HepG2 (cell line): ENCODE results near the gene PAK6. TPM values are rescaled to one million over a fixed set of nuclear protein-coding genes. Genes with fewer than 3 reads are reported as not detected.

Experiments used
- ASH2L ChIP-seq: fragments of 300-600, 200-600 bp; sonication (generic); IDR thresholded peaks from 2 replicates; pipeline ENCODE4 v1.7.0; 2017; ENCODE audit warnings: low read depth, mild to moderate bottlenecking, moderate library complexity, mixed read lengths, low read length; ENCODE audit not compliant: insufficient read length
- FOXO1 ChIP-seq: sonication (generic); formaldehyde crosslinking; IDR thresholded peaks from 2 replicates; pipeline ENCODE4 v1.4.0; 2020; ENCODE audit warnings: missing genetic modification reagents
- HMGXB4 ChIP-seq, 2 experiments: sonication (generic) in 1 of 2; formaldehyde crosslinking in 1 of 2; IDR thresholded peaks; 2 replicates each; pipeline versions ENCODE4 v1.4.0 to v1.6.1; 2018 to 2020; ENCODE audit warnings: missing genetic modification reagents in 2 of 2, borderline replicate concordance in 1 of 2, low read depth in 1 of 2, mild to moderate bottlenecking in 1 of 2, missing biosample characterization in 1 of 2
- MATR3 ChIP-seq: sonication (generic); formaldehyde crosslinking; IDR thresholded peaks from 2 replicates; pipeline ENCODE4 v1.4.0; 2020; ENCODE audit warnings: missing genetic modification reagents
- POGZ ChIP-seq: sonication (generic); formaldehyde crosslinking; IDR thresholded peaks from 2 replicates; pipeline ENCODE4 v1.4.0; 2020; ENCODE audit warnings: mild to moderate bottlenecking, missing genetic modification reagents
- SP5 ChIP-seq: IDR thresholded peaks from 2 replicates; pipeline ENCODE4 v1.6.1; 2016; ENCODE audit warnings: low read depth, borderline replicate concordance
- U2AF2 ChIP-seq: fragments of 200-400 bp; formaldehyde crosslinking; IDR thresholded peaks from 2 replicates; pipeline ENCODE4 v1.6.1; 2017; ENCODE audit warnings: low read depth, mild to moderate bottlenecking, low read length
- XRCC5 ChIP-seq: fragments of 200-400 bp; formaldehyde crosslinking; optimal IDR thresholded peaks from 2 replicates; pipeline ENCODE3; 2017; ENCODE audit warnings: mild to moderate bottlenecking, low read length
- ZNF160 ChIP-seq: sonication (generic); formaldehyde crosslinking; IDR thresholded peaks from 2 replicates; pipeline ENCODE4 v1.8.0; 2022; ENCODE audit warnings: mild to moderate bottlenecking, inconsistent platforms, missing genetic modification reagents
- ZNF646 ChIP-seq: sonication (generic); formaldehyde crosslinking; IDR thresholded peaks from 2 replicates; pipeline ENCODE4 v1.9.0; 2021; ENCODE audit warnings: mild to moderate bottlenecking, missing genetic modification reagents
- ZNF782 ChIP-seq: sonication (generic); formaldehyde crosslinking; IDR thresholded peaks from 2 replicates; pipeline ENCODE4 v1.4.0; 2020; ENCODE audit warnings: missing genetic modification reagents, mild to moderate bottlenecking, borderline replicate concordance
- polyA plus RNA-seq, 8 experiments: library from polyadenylated mRNA; depleted of rRNA in 3 of 8; stranded (reverse) in 7 of 8; unstranded in 1 of 8; fragments of >200 nt; fragmentation: Illumina TruSeq in 4 of 8; extraction: Trizol in 4 of 8; gene quantifications; 2 replicates each; pipeline versions ENCODE4 v1.2.1 to v1.2.3, GENCODE V29; 2011 to 2016; ENCODE audit warnings: low read depth in 4 of 8, missing spikeins in 1 of 8, mixed read lengths in 1 of 8; ENCODE audit not compliant: insufficient read depth in 1 of 8
- total RNA-seq, 5 experiments: library from RNA; depleted of rRNA; stranded (reverse); fragments of >200 nt; fragmentation: Illumina TruSeq; extraction: Trizol; gene quantifications; 2 replicates each; pipeline ENCODE4 v1.2.3, GENCODE V29; 2016; ENCODE audit warnings: low read depth in 1 of 5
- TF ChIP-seq, protein P1 (sequence below): sonication (generic); formaldehyde crosslinking; IDR thresholded peaks from 2 replicates; pipeline ENCODE4 v1.4.0; 2020; ENCODE audit warnings: mild to moderate bottlenecking, missing genetic modification reagents

PAK6 gene
- total and polyA plus RNA-seq, 2 of the 13 experiments (the other 11 are each of a cell fraction or from before 2014, with no cell fraction given) = 0.07 TPM; not detected in 1

DNA sequence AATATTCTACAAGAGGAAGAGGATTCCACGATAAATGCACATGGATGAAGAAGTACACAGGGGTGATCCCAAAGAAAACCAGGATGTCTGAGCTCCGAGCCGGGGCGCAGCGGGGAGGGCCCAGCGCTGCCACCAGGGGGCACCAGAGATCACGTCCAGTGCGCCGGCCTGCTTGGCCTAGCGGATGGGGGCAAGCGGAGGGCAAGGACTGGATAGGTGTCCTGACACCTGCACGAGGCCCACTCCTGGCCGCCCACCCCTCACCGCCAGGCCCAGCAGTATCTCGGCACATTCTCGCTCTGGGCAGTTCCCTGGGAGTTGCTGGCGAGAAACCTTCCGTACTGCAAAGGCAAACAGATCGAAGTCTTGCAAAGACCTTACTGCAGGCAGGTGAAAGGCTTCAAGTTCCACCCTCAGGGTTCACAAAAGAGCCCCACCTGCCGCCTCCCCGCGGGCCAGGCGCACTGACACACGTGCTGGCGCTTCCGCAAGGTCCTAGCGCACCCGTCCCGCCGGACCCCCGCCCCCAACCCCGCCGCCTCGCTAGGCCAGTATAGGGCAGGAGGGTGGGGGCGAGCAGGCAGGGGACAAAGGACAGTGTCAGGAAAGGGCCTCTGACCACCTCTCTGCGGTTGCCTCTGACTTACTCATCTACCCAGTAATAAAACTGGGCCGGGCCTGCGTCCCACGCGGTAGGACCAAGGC lies 40.7 kb downstream of the PAK6 start (continued):
- TF ChIP-seq, protein P1, sequence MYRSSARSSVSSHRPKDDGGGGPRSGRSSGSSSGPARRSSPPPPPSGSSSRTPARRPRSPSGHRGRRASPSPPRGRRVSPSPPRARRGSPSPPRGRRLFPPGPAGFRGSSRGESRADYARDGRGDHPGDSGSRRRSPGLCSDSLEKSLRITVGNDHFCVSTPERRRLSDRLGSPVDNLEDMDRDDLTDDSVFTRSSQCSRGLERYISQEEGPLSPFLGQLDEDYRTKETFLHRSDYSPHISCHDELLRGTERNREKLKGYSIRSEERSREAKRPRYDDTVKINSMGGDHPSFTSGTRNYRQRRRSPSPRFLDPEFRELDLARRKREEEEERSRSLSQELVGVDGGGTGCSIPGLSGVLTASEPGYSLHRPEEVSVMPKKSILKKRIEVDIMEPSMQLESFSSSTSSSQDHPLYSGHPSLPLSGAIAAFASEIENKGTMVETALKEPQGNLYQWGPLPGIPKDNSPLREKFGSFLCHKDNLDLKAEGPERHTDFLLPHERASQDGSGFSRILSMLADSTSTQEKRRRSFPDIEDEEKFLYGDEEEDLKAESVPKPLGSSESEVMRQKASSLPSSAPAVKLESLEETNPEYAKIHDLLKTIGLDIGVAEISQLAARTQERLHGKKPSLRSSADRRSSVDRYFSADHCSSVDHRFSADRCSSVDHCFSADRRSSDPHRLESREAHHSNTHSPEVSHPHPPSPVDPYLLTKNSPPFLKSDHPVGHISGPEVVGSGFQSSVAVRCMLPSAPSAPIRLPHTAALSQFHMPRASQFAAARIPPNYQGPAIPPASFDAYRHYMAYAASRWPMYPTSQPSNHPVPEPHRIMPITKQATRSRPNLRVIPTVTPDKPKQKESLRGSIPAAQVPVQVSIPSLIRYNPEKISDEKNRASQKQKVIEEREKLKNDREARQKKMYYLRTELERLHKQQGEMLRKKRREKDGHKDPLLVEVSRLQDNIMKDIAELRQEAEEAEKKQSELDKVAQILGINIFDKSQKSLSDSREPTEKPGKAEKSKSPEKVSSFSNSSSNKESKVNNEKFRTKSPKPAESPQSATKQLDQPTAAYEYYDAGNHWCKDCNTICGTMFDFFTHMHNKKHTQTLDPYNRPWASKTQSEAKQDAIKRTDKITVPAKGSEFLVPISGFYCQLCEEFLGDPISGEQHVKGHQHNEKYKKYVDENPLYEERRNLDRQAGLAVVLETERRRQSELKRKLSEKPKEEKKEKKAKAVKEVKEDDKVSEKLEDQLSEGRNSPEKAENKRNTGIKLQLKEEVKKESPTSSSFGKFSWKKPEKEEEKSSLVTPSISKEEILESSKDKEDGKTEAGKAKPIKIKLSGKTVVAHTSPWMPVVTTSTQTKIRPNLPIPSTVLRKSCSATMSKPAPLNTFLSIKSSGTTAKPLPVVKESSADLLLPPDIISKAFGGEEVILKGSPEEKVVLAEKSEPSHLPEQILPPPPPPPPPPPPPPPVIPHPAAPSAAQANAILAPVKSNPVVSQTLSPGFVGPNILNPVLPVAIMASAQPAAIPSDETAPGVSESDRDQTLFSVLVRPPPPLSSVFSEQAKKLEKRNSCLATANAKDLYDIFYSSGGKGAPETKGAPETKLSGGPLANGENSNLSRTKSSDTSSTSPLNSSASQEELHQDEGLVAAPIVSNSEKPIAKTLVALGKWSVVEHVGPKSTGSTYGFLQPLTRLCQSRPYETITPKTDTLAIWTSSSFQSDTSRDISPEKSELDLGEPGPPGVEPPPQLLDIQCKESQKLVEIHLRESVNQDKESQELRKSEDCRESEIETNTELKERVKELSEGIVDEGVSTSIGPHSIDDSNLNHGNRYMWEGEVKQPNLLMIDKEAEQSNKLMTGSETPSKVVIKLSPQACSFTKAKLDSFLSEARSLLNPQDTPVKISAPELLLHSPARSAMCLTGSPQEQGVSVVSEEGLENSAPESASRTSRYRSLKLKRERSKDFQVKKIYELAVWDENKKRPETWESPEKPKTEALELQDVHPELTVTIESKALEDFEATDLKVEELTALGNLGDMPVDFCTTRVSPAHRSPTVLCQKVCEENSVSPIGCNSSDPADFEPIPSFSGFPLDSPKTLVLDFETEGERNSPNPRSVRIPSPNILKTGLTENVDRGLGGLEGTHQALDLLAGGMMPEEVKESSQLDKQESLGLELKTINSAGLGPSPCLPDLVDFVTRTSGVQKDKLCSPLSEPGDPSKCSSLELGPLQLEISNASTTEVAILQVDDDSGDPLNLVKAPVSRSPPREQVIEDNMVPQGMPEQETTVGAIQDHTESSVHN = no peak
- TF ChIP-seq ZNF646 (no peak), ZNF160 (CRISPR knock-in tag) (no peak), U2AF2 (no peak), MATR3 (CRISPR knock-in tag) (no peak), SP5 (CRISPR knock-in tag) (no peak), ZNF782 (no peak), HMGXB4 (CRISPR knock-in tag; IDR thresholded peaks at IDR 0.05; ENCODE audit: borderline replicate concordance in 1 of 2, low read depth in 1 of 2) (peak; percentile 62 to 66; a peak in 2 of 4 replicates), POGZ (CRISPR knock-in tag) (no peak), ASH2L (no peak), XRCC5 (peak; percentile 58), FOXO1 (CRISPR knock-in tag) (peak; percentile 29; the same call in 1 of the 2 replicates)
